Heart left ventricle (tissue), 13 donors: Measurements from ENCODE around the gene GRIN2C.

ENCODE experiments used
- CTCF ChIP-seq, 12 donors: fragments of 200-600 bp; sonication (generic) in 4 of 12; IDR thresholded peaks; one replicate each; pipeline versions ENCODE4 v1.5.0 to v1.8.0; 2018 to 2022; ENCODE audit warnings: antibody characterized with exemption in 12 of 12, mild to moderate bottlenecking in 5 of 12
- POLR2A ChIP-seq, 2 donors: fragments of 450-650 bp; IDR thresholded peaks; one replicate each; pipeline ENCODE4 v1.6.1; 2017; ENCODE audit warnings: antibody characterized with exemption in 2 of 2, mild to moderate bottlenecking in 2 of 2, moderate library complexity in 2 of 2
- donor health status: ischemic (EF 13 %, LVEDD 7.1; RV severe dilation, severe dysfunction).
- donor health status: DM: no; HTN: yes; CAD: no.
- donor health status: DM: no; HTN: no; CAD: no.
- donor health status: ischemic (EF 25% LVEDD 6.9; RV normal size, moderate dysfunction).
- donor health status: ischemic (EF 25% LVEDD 5.7; RV mildly dilated, moderate dysfunction).
- donor health status: ischemic (EF 35%, LVEDD 5.7; RV mildly dilated, moderate dysfunction).
- donor health status: nonischemic (EF 11% LVEDD 7.7; RV severe dilation, severe dysfunction).
- donor health status: DM: yes; HTN: yes; CAD: no.
- donor health status: PGD.
- donor health status: ischemic (EF 29% LVEDD 5.4; RV normal size, mild dysfunction).
- donor health status: nonischemic (EF 23%, LVEDD 6.1; RV moderate dilation, normal function).

GRCh38 chr17:74827800-74828199 lies 31.9 kb downstream of the GRIN2C start:
- no peak for TF ChIP-seq CTCF (IDR thresholded peaks at IDR 0.05)
- TF ChIP-seq POLR2A (IDR thresholded peaks at IDR 0.05), result no peak
